MM.1S (cell line): ENCODE measurements around the gene COL5A1.

Source experiments
- DNase-seq: peaks from one replicate; pipeline ENCODE4 v3.0.0-alpha.2; 2015
- H2AFZ ChIP-seq: fragments of 300-600 bp; sonication (generic); 2 replicates; pipeline ENCODE4 v1.6.0; 2016; ENCODE audit warnings: antibody characterized with exemption, low read length
- H3F3A ChIP-seq: fragments of 300-600 bp; sonication (generic); 2 replicates; pipeline ENCODE4 v1.6.1; 2016; ENCODE audit warnings: mild to moderate bottlenecking, antibody characterized with exemption, low read length, moderate library complexity, mixed read lengths; ENCODE audit not compliant: insufficient read depth
- H3K27ac ChIP-seq: fragments of 300-600 bp; sonication (generic); 2 replicates; pipeline ENCODE4 v1.5.1; 2016; ENCODE audit warnings: mild to moderate bottlenecking, low read length
- H3K27me3 ChIP-seq: fragments of 300-600 bp; sonication (generic); replicated peaks from 2 replicates; pipeline ENCODE4 v1.6.0; 2016; ENCODE audit warnings: low read length; ENCODE audit not compliant: insufficient read depth
- H3K36me3 ChIP-seq: fragments of 300-600 bp; sonication (generic); replicated peaks from 2 replicates; pipeline ENCODE4 v1.6.1; 2016; ENCODE audit warnings: mild to moderate bottlenecking, low read length, mixed read lengths; ENCODE audit not compliant: insufficient read depth
- H3K4me1 ChIP-seq: fragments of 300-600 bp; sonication (generic); 2 replicates; pipeline ENCODE4 v1.6.1; 2016; ENCODE audit warnings: low read length, mixed read lengths
- H3K4me2 ChIP-seq: fragments of 300-600 bp; sonication (generic); 2 replicates; pipeline ENCODE4 v1.6.0; 2016; ENCODE audit warnings: low read depth, low read length
- H3K4me3 ChIP-seq: fragments of 300-600 bp; sonication (generic); 2 replicates; pipeline ENCODE4 v1.5.1; 2016; ENCODE audit warnings: low read length, mixed read lengths
- H3K79me2 ChIP-seq: fragments of 300-600 bp; sonication (generic); 2 replicates; pipeline ENCODE4 v1.6.1; 2016; ENCODE audit warnings: mixed run types, low read length, mixed read lengths
- H3K9ac ChIP-seq: fragments of 300-600 bp; sonication (generic); 2 replicates; pipeline ENCODE4 v1.6.1; 2016; ENCODE audit warnings: low read length, mixed read lengths
- H3K9me2 ChIP-seq: fragments of 300-600 bp; sonication (generic); replicated peaks from 2 replicates; pipeline ENCODE4 v1.6.1; 2016; ENCODE audit warnings: mild to moderate bottlenecking, low read length, mixed read lengths; ENCODE audit not compliant: insufficient read depth
- H3K9me3 ChIP-seq: fragments of 300-600 bp; sonication (generic); replicated peaks from 2 replicates; pipeline ENCODE4 v1.6.1; 2016; ENCODE audit warnings: mild to moderate bottlenecking, low read length, mixed read lengths; ENCODE audit not compliant: insufficient read depth
- H4K20me1 ChIP-seq: fragments of 300-600 bp; sonication (generic); 2 replicates; pipeline ENCODE4 v1.6.1; 2016; ENCODE audit warnings: mild to moderate bottlenecking, low read length, moderate library complexity, mixed read lengths; ENCODE audit not compliant: insufficient read depth
- CTCF ChIP-seq: fragments of 300-600 bp; sonication (generic); IDR thresholded peaks from 2 replicates; pipeline ENCODE4 v1.5.1; 2016; ENCODE audit warnings: antibody characterized with exemption, low read length, mixed read lengths
- EZH2 ChIP-seq: fragments of 300-600 bp; sonication (generic); optimal IDR thresholded peaks from 2 replicates; pipeline ENCODE3; 2017; ENCODE audit warnings: low read depth, mild to moderate bottlenecking, antibody characterized with exemption, low read length, mixed read lengths
- EZH2phosphoT487 ChIP-seq: fragments of 300-600 bp; sonication (generic); IDR thresholded peaks from 2 replicates; pipeline ENCODE4 v1.6.1; 2018; ENCODE audit warnings: antibody characterized with exemption, low read length

The COL5A1 gene

GRCh38 chr9:134600371-134600770 lies 41.2 kb upstream of the COL5A1 start:
- no peaks in the 10 kb centered on the region for H4K20me1 ChIP-seq
- H2AFZ ChIP-seq, result no peak overlapping the region
- no peak for DNase-seq
- peaks cover 85% of the 10 kb centered on the region for H3K27me3 ChIP-seq
- H3K9ac ChIP-seq, result no peak overlapping the region
- H3F3A ChIP-seq, result no peaks in the 10 kb centered on the region
- no peaks in the 10 kb centered on the region for H3K9me2 ChIP-seq
- no peaks in the 10 kb centered on the region for H3K36me3 ChIP-seq
- TF ChIP-seq CTCF (no peak), EZH2phosphoT487 (no peak), EZH2 (no peak)
- no peak overlapping the region for H3K4me2 ChIP-seq
- no peaks in the 10 kb centered on the region for H3K79me2 ChIP-seq
- no peaks in the 10 kb centered on the region for H3K4me1 ChIP-seq
- no peak overlapping the region for H3K27ac ChIP-seq
- no peaks in the 10 kb centered on the region for H3K9me3 ChIP-seq
- no peak overlapping the region for H3K4me3 ChIP-seq

GRCh38 chr9:134600836-134601638 lies 40.6 kb upstream of the COL5A1 start:
- Histone ChIP-seq H3F3A (no peaks in the 10 kb centered on the region), H3K9me3 (no peaks in the 10 kb centered on the region), H3K4me3 (no peak overlapping the region), H4K20me1 (no peaks in the 10 kb centered on the region), H3K27me3 (peaks cover 92% of the 10 kb centered on the region), H3K79me2 (no peaks in the 10 kb centered on the region), H3K4me1 (no peaks in the 10 kb centered on the region), H3K4me2 (no peak overlapping the region), H3K9ac (no peak overlapping the region), H3K9me2 (no peaks in the 10 kb centered on the region), H2AFZ (no peak overlapping the region), H3K27ac (no peak overlapping the region), H3K36me3 (no peaks in the 10 kb centered on the region)
- TF ChIP-seq EZH2 (no peak), EZH2phosphoT487 (no peak), CTCF (no peak)
- no peak for DNase-seq

DNA sequence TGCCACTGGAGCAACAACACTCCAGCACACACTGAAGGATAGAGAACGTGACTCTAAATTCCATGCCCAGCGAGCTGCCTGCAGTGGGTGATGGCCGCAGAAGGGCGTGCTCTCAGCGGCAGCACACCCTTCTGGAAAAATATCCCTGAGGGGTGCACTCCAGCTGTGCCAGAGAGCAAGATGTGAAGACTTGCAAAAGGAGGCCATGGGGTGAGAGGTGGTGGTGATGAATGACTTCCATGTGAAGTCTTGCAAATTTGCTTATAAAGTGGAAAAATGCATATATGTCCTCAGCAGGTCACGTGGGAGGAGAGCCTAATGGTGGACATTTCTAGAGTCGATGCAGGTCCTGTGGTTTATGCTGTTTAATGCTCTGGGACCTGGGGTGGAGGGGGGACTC lies 39.8 kb upstream of the COL5A1 start:
- Histone ChIP-seq H3K4me1 (no peaks in the 10 kb centered on the region), H3K9me3 (no peaks in the 10 kb centered on the region), H3K79me2 (no peaks in the 10 kb centered on the region), H2AFZ (no peak overlapping the region), H3K9me2 (no peaks in the 10 kb centered on the region), H3K36me3 (no peaks in the 10 kb centered on the region), H3K9ac (no peak overlapping the region), H3F3A (no peaks in the 10 kb centered on the region), H3K4me3 (no peak overlapping the region), H3K4me2 (no peak overlapping the region), H4K20me1 (no peaks in the 10 kb centered on the region), H3K27ac (no peak overlapping the region), H3K27me3 (peaks cover 95% of the 10 kb centered on the region)
- TF ChIP-seq EZH2phosphoT487, result no peak
- no peak for TF ChIP-seq EZH2
- TF ChIP-seq CTCF, result no peak
- DNase-seq, result no peak
